MM.1S (cell line): ENCODE results near the gene SCNN1G.

Experiments
- CTCF ChIP-seq: fragments of 300-600 bp; sonication (generic); IDR thresholded peaks from 2 replicates; pipeline ENCODE4 v1.5.1; 2016; ENCODE audit warnings: antibody characterized with exemption, low read length, mixed read lengths
- EZH2 ChIP-seq: fragments of 300-600 bp; sonication (generic); optimal IDR thresholded peaks from 2 replicates; pipeline ENCODE3; 2017; ENCODE audit warnings: low read depth, mild to moderate bottlenecking, antibody characterized with exemption, low read length, mixed read lengths
- EZH2phosphoT487 ChIP-seq: fragments of 300-600 bp; sonication (generic); IDR thresholded peaks from 2 replicates; pipeline ENCODE4 v1.6.1; 2018; ENCODE audit warnings: antibody characterized with exemption, low read length

- no peak for TF ChIP-seq CTCF
- no peak for TF ChIP-seq EZH2phosphoT487
- no peak for TF ChIP-seq EZH2
Measured at GRCh38 chr16:23183543-23183862, 958 bp downstream of the SCNN1G start.
